ENCODE measurements around the gene DCC. TPM values are rescaled to one million over a fixed set of nuclear protein-coding genes. Genes with fewer than 3 reads are reported as not detected.

Gene DCC
- total and polyA plus RNA-seq, 2 of the 8 experiments (the other 6 are each of a cell fraction or from before 2014, with no cell fraction given) = 0.14 to 1.4 TPM

DNA sequence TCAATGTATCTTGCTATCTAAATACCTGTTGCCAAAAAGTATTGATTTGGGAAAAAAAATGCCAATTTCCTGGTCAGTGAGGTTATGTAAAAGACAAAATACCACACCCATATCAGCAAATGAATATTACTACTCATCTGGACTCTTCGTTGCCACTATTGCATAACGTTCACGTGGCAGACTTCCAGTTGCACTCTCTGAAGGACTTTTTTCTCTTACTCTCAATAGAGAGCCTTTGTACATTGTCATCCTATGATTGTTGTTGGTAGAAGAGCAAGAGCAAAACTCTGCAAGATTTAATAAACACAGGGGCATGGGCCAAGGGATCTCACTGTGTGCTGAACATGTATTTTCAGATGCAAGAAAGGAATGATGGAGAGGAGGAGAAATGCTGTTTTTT is 1194.7 kb downstream of the DCC start:
- Histone ChIP-seq H2BK5ac (ENCODE audit: low read depth, low read length) (no peak overlapping the region), H2BK12ac (ENCODE audit: low read depth, low read length) (no peak overlapping the region), H2BK120ac (replicated peaks; ENCODE audit: low read depth, low read length) (no peak overlapping the region), H3K4me1 (replicated peaks in 1 of 4; ENCODE audit: control insufficient read depth in 3 of 4, insufficient read depth in 4 of 4, low read length in 3 of 4) (no peaks in the 10 kb centered on the region; a peak in 1 of 7 replicates), H3K14ac (ENCODE audit: insufficient read length) (no peak overlapping the region), H3K56ac (replicated peaks; ENCODE audit: insufficient read length, low read depth, low read length) (no peak overlapping the region), H4K8ac (ENCODE audit: extremely low read depth, insufficient read depth, low read length) (no peak overlapping the region), H4K91ac (replicated peaks; ENCODE audit: insufficient read length, low read length) (no peak overlapping the region), H3K4me2 (ENCODE audit: insufficient read depth in 1 of 2, low read depth in 2 of 2, low read length in 2 of 2) (no peak overlapping the region), H2AK5ac (ENCODE audit: low read depth, low read length) (no peak overlapping the region), H3K23ac (ENCODE audit: insufficient read length) (no peak overlapping the region), H3K36me3 (ENCODE audit: control insufficient read depth in 2 of 4, insufficient read depth in 4 of 4, low read length in 3 of 4) (no peaks in the 10 kb centered on the region), H4K20me1 (replicated peaks in 1 of 2; ENCODE audit: control insufficient read depth in 1 of 2, insufficient read depth in 2 of 2, low read length in 2 of 2) (no peaks in the 10 kb centered on the region), H4K5ac (ENCODE audit: insufficient read length, low read depth, low read length) (no peak overlapping the region), H3K79me2 (ENCODE audit: control insufficient read depth in 1 of 2, insufficient read depth in 2 of 2, low read length in 2 of 2) (no peaks in the 10 kb centered on the region), H2BK20ac (ENCODE audit: low read length) (no peak overlapping the region), H2BK15ac (ENCODE audit: low read length) (no peak overlapping the region), H3K27ac (ENCODE audit: low read depth, low read length) (no peak overlapping the region), H3K18ac (ENCODE audit: extremely low read depth, low read length) (no peak overlapping the region), H3K23me2 (ENCODE audit: low read depth, low read length) (no peaks in the 10 kb centered on the region), H3K9me3 (ENCODE audit: insufficient read depth in 2 of 2, low read depth in 1 of 2, low read length in 1 of 2) (no peaks in the 10 kb centered on the region), H3K9ac (replicated peaks in 1 of 4; ENCODE audit: extremely low read depth in 1 of 4, low read depth in 3 of 4, low read length in 3 of 4) (no peak overlapping the region), H2AFZ (ENCODE audit: low read length) (no peak overlapping the region), H3K4me3 (ENCODE audit: extremely low read depth in 1 of 4, insufficient read depth in 2 of 4, low read depth in 3 of 4, low read length in 4 of 4) (no peak overlapping the region), H3K27me3 (replicated peaks in 1 of 4; ENCODE audit: control insufficient read depth in 3 of 4, extremely low read depth in 1 of 4, insufficient read depth in 3 of 4, low read length in 3 of 4) (no peaks in the 10 kb centered on the region), H3K4ac (replicated peaks; ENCODE audit: insufficient read length, low read depth, low read length) (no peak overlapping the region), H3K79me1 (ENCODE audit: low read depth, low read length) (no peaks in the 10 kb centered on the region)
- CTCF ChIA-PET (ENCODE audit: partially characterized antibody) = interaction anchor here (1.0 kb wide), 1 partner anchor 19 kb away, joined by 3 read pairs; no protein-coding TSS in a partner anchor
- DNase-seq (ENCODE audit: low read depth in 1 of 2, low spot score in 2 of 2) (no peak), FAIRE-seq (no peak)
- WGBS, 2 experiments (ENCODE audit: extremely low coverage in 1 of 2, insufficient coverage in 1 of 2, insufficient read length in 1 of 2, insufficient replicate concordance in 2 of 2, low coverage in 1 of 2, low lambda C conversion rate in 2 of 2, missing lambda C conversion rate in 1 of 2) = 98% methylated on average over 3 of the region's 3 CpGs; no CpG with 5 or more reads in 1 of the 2 experiments
- POLR2A ChIA-PET (ENCODE audit: partially characterized antibody) = no interaction called here
- TF ChIP-seq SUZ12 (IDR thresholded peaks at IDR 0.05; ENCODE audit: low read length) = no peak
- no peak for TF ChIP-seq CHD2 (IDR thresholded peaks at IDR 0.05; ENCODE audit: low read length)
- no peak for TF ChIP-seq NANOG (IDR thresholded peaks at IDR 0.05; ENCODE audit: insufficient read depth, low read depth, low read length, poor library complexity, severe bottlenecking)
- TF ChIP-seq KDM1A (IDR thresholded peaks at IDR 0.05; ENCODE audit: borderline replicate concordance, low read length) = no peak
- TF ChIP-seq RAD21 (IDR thresholded peaks at IDR 0.05 in 1 of 2, conservative IDR thresholded peaks at IDR 0.05 in 1 of 2; ENCODE audit: low read depth in 2 of 2, low read length in 2 of 2) = no peak
- no peak for TF ChIP-seq HDAC6 (IDR thresholded peaks at IDR 0.05; ENCODE audit: low read depth, low read length)
- TF ChIP-seq GTF2F1 (IDR thresholded peaks at IDR 0.05; ENCODE audit: borderline replicate concordance, low read depth, low read length) = no peak
- TF ChIP-seq CHD1 (IDR thresholded peaks at IDR 0.05; ENCODE audit: low read depth, low read length) = no peak
- no peak for TF ChIP-seq BRCA1 (IDR thresholded peaks at IDR 0.05; ENCODE audit: low read depth, low read length)
- TF ChIP-seq SAP30 (IDR thresholded peaks at IDR 0.05; ENCODE audit: insufficient read depth, insufficient replicate concordance, low read length) = no peak
- no peak for TF ChIP-seq EP300 (IDR thresholded peaks at IDR 0.05; ENCODE audit: borderline replicate concordance in 1 of 2, low read depth in 2 of 2, low read length in 2 of 2)
- no peak for TF ChIP-seq EGR1 (IDR thresholded peaks at IDR 0.05; ENCODE audit: borderline replicate concordance, low read depth, low read length)
- no peak for TF ChIP-seq RNF2 (IDR thresholded peaks at IDR 0.05; ENCODE audit: borderline replicate concordance, low read depth, low read length, missing control alignments, poor library complexity, severe bottlenecking)
- no peak for TF ChIP-seq TAF1 (IDR thresholded peaks at IDR 0.05; ENCODE audit: low read depth, low read length)

Data from H1 (cell line).